ENCODE results near the gene GNAL.
A peak's percentile ranks its signal among the peaks of the same experiment; 100 is the strongest.

Gene GNAL

DNA sequence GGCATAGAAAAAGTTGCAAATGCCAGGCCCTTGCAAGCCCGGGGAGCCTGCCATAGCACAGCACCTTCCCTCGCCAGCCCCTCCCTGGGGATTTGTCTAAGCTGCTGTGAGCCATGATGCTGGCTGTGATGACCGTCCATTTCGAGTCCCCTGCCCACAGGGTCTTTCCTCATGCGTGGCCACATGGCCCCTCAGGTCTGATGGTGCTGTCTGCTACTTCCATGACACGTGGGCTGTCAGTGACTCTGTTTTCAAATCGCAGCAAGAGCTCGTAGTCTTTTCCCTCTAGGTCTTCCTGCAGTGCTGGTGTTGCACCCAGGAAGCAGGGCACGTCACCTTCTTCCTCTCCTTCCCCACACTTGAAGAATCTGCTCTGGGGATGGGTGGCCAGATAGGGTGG, 15.5 kb upstream of the GNAL start:
- peak in 1 of 2 donors; percentile 33 for DNase-seq
- no peaks in the 10 kb centered on the region for H3K36me3 ChIP-seq
- intact Hi-C loops (cut with DNase I; ENCODE audit: low total_unique reads), result no loop called here
- H3K27ac ChIP-seq, result no peak overlapping the region
- peaks cover 0 to 16% of the 10 kb centered on the region in 2 donors for H3K27me3 ChIP-seq
- peaks cover 0 to 12% (median 4%) of the 10 kb centered on the region in 4 donors for H3K4me1 ChIP-seq
- H3K9me3 ChIP-seq, result no peaks in the 10 kb centered on the region
- no peak overlapping the region for H3K4me3 ChIP-seq
- TF ChIP-seq, protein P1, sequence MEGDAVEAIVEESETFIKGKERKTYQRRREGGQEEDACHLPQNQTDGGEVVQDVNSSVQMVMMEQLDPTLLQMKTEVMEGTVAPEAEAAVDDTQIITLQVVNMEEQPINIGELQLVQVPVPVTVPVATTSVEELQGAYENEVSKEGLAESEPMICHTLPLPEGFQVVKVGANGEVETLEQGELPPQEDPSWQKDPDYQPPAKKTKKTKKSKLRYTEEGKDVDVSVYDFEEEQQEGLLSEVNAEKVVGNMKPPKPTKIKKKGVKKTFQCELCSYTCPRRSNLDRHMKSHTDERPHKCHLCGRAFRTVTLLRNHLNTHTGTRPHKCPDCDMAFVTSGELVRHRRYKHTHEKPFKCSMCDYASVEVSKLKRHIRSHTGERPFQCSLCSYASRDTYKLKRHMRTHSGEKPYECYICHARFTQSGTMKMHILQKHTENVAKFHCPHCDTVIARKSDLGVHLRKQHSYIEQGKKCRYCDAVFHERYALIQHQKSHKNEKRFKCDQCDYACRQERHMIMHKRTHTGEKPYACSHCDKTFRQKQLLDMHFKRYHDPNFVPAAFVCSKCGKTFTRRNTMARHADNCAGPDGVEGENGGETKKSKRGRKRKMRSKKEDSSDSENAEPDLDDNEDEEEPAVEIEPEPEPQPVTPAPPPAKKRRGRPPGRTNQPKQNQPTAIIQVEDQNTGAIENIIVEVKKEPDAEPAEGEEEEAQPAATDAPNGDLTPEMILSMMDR (IDR thresholded peaks at IDR 0.05), result no peak

DNA sequence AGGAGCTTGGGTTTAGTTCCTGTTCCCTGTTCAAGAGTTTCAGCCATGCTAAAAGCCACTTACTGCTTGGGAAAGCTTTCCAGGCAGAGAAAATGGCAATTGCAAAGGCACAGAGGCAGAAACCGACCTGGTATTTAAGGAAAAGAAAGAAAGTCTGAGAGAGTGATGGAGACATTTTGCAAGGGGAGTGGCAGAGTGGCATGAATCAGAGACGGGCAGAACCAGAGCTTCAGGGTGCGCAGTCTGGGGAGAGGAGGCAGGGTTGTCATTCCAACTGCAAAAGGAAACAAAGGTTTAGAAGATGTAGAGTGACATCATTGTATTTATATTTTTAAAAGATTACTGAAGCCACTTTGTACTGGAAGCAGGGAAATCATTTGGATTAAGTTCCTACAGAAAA, 14.9 kb upstream of the GNAL start:
- intact Hi-C loops (cut with DNase I; ENCODE audit: low total_unique reads), result no loop called here
- Histone ChIP-seq H3K27me3 (peaks cover 0 to 18% of the 10 kb centered on the region in 2 donors), H3K36me3 (no peaks in the 10 kb centered on the region), H3K4me3 (no peak overlapping the region), H3K9me3 (no peaks in the 10 kb centered on the region), H3K27ac (no peak overlapping the region), H3K4me1 (peaks cover 0 to 8% (median 4%) of the 10 kb centered on the region in 4 donors)
- TF ChIP-seq, protein P1 (IDR thresholded peaks at IDR 0.05), result no peak
- no peak for DNase-seq

DNA sequence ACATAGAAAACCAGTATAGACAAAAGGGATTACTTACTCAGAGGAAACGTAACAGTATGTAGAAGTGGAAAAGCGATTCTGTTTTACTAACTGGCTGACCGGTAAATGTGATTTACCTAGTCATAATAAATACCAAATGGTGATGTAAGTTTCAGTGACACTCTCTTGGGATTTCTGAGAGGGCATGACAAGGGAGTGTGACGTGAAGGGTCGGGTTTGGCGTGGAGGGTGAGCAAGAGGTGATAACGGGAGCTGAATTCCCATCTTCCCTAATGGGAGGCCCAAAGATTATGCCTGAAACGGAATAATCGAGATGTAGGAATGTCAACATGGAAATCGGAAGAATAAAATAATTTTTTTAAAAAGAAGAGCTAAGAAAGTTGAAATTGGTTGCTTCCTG, 12.7 kb upstream of the GNAL start:
- TF ChIP-seq, protein P1 (IDR thresholded peaks at IDR 0.05), result no peak
- H3K9me3 ChIP-seq, result no peaks in the 10 kb centered on the region
- H3K27ac ChIP-seq, result no peak overlapping the region
- no peaks in the 10 kb centered on the region for H3K36me3 ChIP-seq
- no peak overlapping the region for H3K4me3 ChIP-seq
- no peaks in the 10 kb centered on the region for H3K4me1 ChIP-seq
- intact Hi-C loops (cut with DNase I; ENCODE audit: low total_unique reads), result no loop called here
- H3K27me3 ChIP-seq, result peaks cover 0 to 24% of the 10 kb centered on the region in 2 donors
- DNase-seq, result no peak

DNA sequence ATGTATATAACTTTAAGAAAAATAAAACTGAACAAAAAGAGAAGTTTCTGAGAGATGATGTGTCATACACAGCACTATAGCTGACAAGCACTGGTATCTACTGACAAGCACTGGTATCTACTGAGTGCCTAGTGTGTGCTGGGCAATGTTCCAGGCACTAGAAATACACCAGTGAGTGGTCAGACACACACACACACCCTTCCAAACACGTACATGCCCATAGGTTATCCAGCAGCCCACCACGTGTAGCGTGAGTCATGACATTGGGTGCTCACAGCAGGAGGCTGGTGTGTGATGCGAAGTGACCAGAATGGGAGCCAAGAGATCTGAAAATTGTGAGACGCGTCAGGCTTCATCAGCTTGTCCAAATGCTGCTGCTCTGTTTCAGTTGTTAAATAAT, 12.2 kb upstream of the GNAL start:
- Histone ChIP-seq H3K27me3 (peaks cover 0 to 24% of the 10 kb centered on the region in 2 donors), H3K4me3 (no peak overlapping the region), H3K27ac (no peak overlapping the region), H3K9me3 (no peaks in the 10 kb centered on the region), H3K4me1 (no peaks in the 10 kb centered on the region), H3K36me3 (no peaks in the 10 kb centered on the region)
- TF ChIP-seq, protein P1 (IDR thresholded peaks at IDR 0.05), result no peak
- peak in 1 of 2 donors; percentile 39 for DNase-seq
- intact Hi-C loops (cut with DNase I; ENCODE audit: low total_unique reads), result no loop called here

DNA sequence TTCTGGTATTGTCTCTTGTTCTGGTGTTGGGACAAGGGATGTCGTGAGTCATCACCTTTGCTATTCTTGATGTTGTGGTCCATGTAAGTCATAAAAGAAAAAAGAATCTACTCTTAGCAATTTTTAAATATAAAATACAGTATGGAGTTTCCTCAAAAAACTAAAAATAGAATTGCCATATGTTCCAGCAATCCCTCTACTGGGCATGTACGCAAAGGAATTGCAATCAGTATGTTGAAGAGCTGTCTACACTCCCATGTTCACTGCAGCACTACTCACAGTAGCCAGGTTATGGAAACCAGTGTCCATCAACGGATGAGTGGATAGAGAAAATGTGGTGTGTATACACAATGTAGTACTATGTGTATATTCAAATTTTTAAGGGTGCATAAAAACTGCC, 10.9 kb upstream of the GNAL start:
- intact Hi-C loops (cut with DNase I; ENCODE audit: low total_unique reads), result no loop called here

More for the DNA sequence above, 10.9 kb upstream of the GNAL start:
- no peaks in the 10 kb centered on the region for H3K4me1 ChIP-seq
- no peak for DNase-seq
- no peak overlapping the region for H3K27ac ChIP-seq
- no peaks in the 10 kb centered on the region for H3K36me3 ChIP-seq
- H3K27me3 ChIP-seq, result peaks cover 0 to 16% of the 10 kb centered on the region in 2 donors
- TF ChIP-seq, protein P1 (IDR thresholded peaks at IDR 0.05), result no peak
- H3K4me3 ChIP-seq, result no peak overlapping the region
- H3K9me3 ChIP-seq, result no peaks in the 10 kb centered on the region
